Measurements from ENCODE around the gene ELMO3.

ELMO3 gene

DNA sequence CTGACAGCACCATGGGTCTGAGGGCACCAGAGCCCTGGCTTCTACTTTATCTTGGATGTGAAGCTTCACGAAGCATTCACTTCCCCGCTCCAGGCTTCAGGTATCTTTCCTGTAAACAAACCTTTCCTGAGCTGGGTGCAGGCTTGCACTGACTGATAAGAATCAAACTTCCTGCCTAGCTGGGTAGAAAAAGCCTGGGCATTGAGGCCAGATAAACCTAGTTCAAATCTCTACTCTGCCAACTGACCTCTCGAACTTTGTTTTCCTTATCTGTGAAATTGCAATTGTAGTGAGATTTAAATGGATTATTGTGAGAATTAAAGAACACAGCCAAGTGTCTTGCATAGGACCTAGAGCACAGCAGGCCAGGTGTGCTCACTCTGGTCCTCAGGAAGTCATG is 25.1 kb downstream of the ELMO3 start:
- no peak for DNase-seq (ENCODE audit: low spot score)

DNA sequence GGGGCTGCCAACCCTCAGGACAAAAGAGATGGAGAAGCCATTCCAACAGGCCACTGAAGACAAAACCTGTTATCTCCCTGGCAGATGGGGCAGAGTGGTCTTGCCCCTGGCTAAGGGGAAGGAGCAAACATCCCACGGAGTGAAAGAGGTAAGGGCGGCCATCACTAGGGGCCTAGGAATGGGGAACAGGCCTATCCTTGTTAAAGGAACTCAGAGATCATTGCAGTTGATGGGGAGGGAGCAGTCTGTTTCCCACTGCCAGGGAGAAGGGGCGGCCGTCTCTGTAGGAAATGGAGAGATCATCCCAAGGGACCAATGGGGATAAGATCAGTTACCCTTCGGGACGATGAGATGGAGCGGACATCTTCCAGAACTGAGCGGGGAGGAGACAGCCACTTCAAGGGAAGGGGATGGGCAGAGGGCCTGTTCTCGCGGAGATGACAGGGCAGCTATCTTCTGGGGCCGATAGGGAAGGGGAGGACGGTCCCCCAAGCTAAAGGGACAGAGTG is 27.4 kb downstream of the ELMO3 start:
- no peak for DNase-seq (ENCODE audit: low spot score)

DNA sequence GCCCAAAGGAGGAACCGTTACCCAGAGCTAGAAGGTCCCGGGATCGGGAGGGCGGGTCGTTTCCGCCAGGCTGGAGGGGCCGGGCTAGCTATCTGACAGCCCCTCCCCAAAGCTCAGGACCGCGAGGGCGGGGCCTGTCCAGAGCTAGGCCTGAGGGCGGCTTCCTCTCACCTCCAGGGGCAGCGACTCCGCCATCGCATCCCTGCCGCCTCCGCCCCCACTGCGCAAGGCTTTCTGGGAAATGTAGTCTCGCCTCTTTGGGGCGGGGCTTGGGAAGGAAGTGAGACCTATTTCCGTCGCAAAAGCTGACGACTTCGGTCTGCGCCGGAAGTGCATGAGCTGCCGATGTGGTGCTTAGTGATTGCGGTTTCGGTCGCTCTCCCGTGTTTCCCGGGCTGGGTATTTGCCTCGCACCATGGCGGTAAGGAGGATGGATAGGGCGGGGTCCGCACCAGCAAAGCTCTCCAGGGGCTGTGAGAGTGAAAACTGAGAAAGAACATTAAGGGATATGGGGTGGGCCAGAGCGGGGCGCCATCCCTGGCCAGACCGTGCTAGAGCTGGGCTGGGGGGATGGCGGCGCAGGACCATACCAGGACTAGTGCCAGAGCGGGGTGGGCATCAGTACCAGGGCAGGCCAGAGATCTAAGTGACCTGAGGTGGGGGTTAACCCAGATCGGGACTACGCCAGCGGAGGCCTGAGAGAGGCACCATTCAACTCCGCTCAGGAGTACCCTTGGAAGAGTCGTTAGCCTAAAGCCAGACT is 28.1 kb downstream of the ELMO3 start, which contains the start of gene TMEM208:
TMEM208 (plus strand) TSS at position 327 of the 763 bp plus-strand sequence; CDS start at position 416, 89 bp downstream.
- DNase-seq (ENCODE audit: low spot score) = peak; percentile 96

DNA sequence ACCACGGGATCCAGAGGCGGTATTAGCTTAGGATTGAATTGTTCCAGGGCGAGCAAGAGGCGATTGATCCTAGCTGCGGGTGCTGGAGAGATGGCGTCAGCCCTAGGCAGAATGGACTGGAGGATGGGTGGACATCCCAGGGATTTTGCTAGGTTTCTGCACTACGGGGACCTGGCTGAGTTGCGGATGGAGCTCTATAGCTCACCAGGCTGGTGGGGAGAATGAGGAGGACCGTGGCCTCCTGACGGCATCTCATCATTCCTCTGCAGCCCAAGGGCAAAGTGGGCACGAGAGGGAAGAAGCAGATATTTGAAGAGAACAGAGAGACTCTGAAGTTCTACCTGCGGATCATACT is 28.6 kb downstream of the ELMO3 start:
- no peak for DNase-seq (ENCODE audit: low spot score)

DNA sequence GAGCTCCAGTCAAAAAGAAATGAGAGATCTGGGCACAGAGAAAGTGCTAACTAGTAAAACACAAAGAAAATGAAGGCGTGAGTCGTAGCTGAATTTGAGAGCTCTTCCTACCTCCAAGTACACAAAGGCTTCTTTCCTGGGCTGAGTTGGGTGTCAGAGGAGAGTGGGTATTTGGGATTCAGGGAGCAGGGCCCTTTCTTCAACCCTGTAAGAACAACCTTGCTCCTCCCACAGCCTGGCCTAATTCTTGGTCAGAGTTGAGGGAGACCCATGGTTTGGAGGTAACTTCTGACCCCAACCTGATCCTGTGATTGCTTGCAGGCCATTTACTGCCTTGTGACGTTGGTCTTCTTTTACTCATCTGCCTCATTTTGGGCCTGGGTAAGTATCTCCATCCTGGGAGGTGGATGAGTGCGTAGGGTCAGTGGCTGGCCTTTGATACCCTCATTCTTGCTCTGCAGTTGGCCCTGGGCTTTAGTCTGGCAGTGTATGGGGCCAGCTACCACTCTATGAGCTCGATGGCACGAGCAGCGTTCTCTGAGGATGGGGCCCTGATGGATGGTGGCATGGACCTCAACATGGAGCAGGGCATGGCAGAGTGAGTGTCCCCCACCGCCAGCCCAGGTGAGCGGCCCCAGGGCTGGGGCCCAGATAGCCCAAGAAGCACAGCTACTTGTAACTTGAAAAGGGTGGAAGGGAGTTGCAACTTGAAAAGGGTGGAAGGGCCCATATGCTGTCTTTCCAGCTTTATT is 29.3 kb downstream of the ELMO3 start:
- DNase-seq (ENCODE audit: low spot score) = no peak

DNA sequence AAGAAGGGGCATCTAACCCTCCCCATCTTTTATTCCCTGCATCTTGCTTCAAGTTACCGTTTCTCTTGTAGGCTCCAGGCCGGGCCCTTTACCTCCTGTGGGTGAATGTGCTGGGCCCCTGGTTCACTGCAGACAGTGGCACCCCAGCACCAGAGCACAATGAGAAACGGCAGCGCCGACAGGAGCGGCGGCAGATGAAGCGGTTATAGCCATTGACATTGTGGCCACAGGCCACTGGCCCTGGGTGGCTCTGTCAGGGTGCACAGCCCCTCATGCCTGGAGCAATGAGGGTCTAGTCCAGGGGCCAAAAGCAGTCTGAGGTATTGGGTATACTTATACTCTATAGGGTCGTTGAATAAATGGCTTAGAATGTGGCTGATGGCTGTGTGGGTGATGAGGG is 30.0 kb downstream of the ELMO3 start:
- DNase-seq (ENCODE audit: low spot score) = no peak

DNA sequence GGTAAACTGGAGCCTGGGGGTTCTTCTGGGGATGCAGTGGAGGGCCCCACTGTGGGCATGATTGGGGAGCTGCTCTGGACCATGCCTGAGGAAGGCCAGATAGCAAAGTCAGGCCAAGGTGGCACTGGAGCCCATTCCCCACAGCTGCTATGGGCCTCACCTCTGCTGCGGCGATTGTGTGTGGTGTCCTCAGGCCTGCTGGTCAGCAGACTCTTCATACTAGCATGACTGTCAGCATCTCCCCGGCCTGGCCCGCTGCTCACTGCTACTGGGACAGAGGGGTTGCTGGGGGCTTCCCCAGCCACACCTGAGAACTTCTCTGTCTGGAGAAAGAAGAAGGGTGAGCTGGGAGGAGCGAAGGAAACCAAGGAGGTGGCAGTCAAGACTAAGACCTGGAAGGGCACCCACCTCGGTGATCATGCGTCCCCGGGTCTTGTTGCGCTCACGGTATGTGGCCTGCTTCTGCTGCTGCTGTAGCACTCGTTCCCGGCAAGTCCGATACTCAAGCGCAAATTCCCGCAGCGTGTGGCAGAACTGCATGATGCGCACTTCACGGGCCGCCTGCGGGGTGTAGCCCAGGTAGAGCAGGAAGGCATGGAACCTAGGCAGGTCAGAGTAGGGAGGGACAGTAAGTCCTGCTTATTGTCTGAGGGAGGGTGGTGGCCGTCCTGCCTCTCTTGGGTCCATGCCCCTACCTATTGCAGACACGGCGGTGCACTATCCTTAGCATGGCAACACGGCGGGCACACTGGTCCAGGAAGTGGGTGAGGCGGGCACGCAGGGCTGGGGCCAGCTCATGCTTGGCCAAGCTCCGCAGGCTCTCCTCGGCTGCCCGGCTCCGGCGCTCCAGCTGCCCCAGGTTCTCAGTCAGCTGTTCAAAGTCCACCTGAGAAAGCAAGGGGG is 31.2 kb downstream of the ELMO3 start:
- DNase-seq (ENCODE audit: low spot score) = no peak

DNA sequence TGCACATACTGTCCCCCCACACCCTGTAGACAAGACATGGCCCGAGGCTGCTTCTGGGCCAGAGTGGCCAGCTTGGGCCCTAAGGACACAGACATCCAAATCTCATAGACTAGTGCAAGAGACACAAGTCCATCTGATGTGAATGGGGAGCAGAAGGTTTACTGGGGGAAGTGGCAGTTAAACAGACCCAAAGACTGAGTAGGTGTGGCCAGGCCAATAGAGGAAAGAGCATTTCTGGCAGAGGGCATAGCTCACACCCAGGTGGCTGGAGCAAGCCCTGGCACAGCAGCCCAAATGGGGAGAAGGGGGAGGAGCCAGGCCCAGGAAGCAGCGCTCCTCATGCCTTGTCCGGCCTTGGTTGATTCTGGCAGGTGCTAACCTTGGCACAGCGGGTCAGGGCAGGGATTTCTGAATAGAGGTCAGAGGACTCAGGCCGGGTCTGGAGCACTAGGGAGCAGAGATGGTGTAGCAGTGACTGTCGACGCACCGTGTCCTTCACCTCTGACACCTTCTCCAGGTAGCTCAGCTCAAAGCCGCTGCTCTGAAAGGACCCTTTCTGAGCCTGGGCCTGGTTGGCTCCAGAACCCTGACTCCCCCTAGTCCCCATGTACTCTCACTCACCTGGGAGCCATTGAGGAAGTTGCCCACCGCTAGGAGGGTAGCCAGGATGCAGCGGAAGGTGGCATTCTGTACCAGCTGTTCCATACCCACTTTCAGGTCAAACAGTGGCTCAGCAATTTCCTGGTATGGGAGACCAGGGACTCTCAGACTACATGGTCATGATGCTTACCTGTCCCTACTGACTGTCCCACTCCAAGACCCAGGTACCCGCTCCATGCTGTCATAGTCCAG is 32.1 kb downstream of the ELMO3 start:
- no peak for DNase-seq (ENCODE audit: low spot score)

DNA sequence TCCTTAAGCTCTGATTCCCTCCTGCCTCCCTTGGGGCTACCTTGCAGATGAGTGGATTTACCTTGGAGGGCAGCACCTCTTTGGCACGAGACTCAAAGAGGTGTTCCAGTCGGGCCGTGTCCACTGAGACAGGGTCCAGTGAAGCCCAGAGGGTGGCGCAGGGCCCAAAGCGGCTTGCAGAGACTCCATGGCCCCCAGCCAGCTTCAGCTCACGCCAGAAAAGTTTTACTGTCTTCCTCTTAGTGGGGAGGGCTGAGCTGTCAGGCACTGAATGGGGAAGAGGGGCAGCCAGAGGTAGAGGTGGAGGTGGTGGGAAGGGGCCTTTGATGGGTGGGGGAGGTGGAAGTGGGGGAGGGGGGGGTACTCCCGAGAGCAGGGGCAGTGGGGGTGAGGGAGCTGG is 34.7 kb downstream of the ELMO3 start:
- DNase-seq (ENCODE audit: low spot score) = no peak

DNA sequence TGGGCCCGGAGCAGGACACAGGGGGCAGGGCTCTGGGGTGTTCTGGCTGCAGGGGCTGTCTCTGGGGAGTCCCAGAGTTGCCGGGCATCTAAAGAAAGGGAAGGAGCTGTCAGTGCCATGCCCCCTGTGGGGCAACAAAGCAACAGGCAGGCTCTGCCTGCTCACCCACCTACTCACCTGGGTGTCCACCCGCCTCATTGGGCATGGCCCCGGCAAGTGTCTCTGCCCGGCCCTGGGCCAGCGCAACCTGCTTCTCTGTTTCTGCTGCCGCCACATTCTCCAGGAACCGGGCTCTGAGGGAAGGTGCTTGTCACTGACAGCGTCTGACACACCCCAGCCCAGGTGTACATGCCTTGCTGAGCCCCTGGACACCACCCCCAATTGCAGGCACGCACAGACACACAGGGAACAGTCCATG is 35.3 kb downstream of the ELMO3 start:
- no peak for DNase-seq (ENCODE audit: low spot score)

DNA sequence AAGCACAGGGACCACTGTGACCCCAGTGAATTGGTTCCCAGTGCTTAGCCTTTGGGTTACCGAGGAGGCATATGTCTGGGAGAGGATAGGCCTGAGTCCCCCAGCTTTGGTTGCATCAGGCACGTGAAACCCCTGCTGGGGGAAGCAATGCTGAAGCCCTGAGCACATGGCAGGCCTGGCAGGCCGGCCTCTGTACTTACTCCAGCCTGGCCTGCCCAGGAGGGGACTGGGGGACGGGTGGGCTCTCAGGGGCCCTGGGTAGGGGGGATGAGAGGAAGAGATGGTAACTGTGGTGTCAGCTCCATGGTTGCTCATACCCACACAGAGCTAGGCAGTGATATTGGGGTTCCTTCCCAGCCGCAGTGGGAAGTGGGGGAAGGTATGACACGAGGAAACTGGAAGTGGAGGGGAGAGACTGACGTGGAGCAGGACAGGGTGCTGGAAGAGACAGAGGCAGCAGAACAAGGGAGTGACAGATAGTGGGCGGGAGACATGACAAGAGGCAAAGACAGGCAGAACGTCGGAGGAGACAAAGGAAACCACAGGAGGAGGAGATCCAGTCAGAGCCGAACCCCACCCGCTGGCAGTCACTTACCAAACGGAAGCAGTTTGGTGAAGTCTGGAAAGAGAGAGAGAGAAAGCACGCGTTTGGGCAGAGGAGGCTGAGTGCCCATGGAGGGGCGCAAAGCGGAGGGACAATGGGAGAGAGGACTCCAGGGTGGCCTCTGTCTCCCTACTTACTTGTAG is 37.1 kb downstream of the ELMO3 start:
- no peak for DNase-seq (ENCODE audit: low spot score)

DNA sequence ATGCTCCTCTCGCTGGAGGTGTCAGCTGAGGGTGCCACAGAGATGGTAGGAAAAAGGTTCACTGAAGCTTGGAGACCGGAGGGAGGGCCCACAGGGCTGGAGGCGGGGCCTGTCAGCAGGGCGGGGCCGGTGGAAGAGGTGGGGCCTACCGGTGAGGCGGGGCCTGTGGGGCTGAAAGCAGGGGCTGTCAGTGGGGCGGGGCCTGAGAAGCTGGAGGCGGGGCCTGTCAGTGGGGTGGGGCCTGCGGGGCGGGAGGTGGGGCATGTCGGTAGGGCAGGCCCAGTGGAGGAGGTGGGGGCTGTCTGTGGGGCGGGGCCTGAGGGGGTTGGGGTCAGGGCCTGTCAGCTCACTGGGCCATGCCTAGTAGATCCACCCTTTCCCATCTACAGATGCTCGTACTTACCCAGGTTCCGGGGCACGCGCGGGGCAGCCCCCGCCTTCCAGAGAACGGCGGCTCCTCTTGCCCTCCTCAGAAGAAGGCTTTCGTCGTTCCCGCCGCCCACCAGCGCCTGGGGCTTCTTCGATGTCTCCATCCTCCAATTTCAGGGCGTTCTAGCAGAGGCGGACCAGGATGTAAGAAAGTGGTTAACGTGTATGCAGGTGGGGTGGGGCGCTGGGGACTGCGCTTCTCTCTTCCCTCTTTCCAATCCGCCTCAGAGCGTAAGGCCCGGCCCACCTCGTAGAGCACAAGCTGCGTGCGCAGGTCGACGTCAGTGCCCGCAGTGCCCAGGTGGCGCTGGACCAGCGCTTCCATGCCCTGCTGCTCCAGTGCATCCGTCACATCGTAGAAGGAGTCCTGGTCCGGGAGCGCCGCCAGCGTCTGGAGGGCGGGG is 37.8 kb downstream of the ELMO3 start:
- no peak for DNase-seq (ENCODE audit: low spot score)

DNA sequence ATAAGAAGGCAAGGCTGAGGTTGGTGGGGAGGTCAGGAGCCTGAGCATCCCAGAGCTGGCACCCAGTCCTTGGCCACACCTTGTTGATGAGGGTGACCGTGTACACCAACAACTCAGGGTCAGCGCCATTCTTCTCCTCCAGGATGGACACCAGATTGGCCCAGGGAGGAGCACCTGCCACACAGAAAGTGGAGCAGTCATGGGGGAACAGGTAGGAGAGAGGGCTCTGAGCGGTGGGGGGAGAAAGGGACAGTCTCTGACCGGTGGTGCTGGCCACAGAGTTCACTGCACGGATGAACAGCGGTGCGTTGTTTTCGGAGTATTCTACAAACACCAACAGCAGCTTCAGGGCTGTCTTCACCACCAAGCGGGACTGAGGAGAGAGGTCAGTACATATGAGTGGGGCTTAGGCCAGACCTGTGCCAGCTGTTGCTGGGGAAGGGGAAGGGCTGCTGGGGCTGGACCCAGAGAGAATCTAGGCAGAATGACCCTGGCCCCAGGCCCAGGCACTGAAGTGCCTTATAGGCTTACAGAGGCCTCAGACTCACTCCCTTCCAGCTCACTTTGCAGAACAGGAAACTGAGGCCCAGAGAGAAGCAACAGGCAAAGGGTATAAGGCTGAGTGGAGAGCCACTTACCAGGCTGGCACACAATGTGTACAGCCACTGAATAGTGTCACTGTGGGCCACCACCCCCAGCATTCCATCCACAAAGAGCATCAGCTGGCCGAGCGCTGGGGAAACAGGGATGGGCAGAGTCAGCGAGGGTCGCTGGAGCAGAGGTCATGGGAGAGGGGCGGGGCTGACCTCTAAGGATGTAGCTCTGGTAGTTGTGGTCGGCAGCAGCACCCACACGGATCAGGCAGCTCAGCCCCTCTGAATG is 38.7 kb downstream of the ELMO3 start:
- no peak for DNase-seq (ENCODE audit: low spot score)

DNA sequence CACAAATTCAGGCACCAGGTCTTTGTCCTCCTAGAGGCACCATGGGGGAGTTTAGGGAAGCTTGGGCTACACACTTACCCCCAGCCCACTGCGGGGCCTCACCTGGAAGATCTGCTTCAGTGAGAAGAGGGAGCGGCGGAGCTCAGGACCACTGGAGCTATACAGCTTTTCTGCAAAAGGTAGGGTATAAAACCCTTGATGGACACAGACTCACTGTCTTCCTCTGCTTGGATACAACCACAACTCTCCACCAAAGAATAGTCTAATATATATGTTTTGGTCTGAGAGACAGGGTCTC is 39.3 kb downstream of the ELMO3 start:
- no peak for DNase-seq (ENCODE audit: low spot score)

DNA sequence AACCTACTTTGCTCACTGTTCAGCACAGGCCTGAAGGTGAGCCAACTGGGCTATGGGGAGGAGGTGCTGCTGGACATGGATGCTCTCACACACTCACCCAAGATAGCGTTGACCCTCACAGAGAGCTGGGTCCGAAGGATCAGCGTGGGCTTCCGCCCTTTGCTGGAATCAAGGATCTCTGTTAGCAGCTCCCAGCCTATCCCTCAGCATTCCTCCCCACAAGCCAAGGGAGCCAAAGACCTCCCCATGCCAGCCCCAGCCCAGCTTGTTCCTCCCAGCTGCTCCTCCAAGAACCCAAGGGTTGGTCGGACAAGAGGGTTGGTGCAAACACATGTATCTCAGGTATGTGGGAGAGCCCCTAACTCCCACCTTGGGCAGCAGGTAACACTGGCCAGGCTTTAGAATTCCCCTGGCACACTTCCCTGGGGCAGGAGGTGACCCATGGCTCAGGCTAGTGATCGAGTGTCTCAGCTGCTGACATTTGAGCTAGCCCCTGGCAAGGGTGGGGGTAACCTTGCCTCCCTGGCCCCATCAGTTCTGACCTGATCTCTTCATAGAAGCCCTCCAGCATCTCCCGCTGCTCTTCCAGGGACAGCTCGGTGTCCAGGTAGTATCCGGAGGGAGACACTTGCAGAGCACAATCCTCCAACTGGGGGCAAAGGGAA is 40.0 kb downstream of the ELMO3 start:
- DNase-seq (ENCODE audit: low spot score) = no peak

DNA sequence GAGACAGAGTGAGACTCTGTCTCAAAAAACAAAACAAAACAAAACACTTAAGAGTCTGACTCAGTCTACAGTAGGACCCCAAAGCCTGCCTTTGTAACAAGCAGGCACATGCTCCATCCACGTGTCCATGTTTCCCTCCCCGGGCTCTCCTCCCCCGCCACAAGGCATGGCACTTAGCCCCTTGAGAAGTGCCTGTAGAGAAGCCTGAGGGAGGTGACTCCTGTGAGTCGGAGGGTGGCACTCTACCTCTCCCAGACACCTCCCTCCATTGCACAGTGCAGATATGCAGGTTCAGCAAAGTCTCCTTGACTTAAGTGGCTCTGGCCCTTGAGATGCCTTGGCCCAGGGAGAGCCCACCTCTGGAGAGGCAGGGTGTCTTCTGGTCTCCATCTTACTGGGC is 41.6 kb downstream of the ELMO3 start:
- no peak for DNase-seq (ENCODE audit: low spot score)

DNA sequence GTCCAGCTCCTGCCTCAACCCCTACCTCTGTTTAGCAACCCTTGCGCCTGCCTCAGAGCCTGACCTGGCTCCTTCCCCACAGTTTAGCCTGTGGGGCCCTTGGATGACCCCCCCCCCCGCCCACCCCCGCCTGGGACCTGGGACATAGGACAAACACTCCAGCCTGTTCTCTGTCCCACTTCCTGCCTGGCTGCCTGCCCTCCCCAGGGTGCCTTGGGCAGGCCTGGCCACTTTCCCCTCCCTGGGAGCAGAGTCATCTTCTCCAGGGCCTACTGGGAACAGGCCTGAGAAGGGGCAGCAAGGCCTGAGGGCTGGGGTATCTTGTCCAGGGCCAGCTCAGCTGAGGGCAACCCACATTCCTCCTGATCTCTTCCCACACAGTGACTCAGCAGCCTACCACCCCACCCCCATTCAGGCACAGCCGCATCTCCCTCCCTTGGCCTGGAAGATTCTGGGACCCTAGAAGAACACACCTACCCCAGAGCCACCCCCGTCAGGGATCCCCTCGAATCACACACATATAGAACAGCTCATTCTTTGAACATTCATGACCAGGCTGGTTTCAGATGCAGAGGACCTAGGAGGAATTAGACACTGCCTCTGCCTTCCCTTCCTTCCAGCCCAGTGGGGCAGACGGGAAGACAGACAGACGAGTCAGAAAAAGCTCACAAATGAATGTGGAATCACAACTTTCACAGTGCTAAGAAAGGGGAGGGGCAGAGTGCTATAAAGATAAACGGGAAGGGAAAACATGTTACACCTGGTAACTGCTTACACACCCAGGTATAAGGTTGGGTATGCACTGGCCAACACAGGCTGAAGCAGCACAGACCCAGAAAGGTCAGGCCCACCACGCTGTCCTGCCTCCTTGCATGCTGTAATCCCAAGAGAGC is 42.3 kb downstream of the ELMO3 start:
- DNase-seq (ENCODE audit: low spot score) = no peak

Data from HuH-7.5 (cell line).